NCI-H2196 (cell line): ENCODE results near the gene SMPD2.

Experiments
- DNase-seq: peaks from one replicate; lab custom pipeline; 2025; ENCODE audit not compliant: unreplicated experiment; lab: John Stamatoyannopoulos, UW

SMPD2 gene

GRCh38 chr6:109483735-109484057 lies 43.2 kb downstream of the SMPD2 start:
- no peak for DNase-seq

GRCh38 chr6:109484122-109484521 lies 43.6 kb downstream of the SMPD2 start:
- no peak for DNase-seq

- DNase-seq, result no peak
These were observed 44.9 kb downstream of the SMPD2 start for GRCh38 chr6:109485266-109485935.

GRCh38 chr6:109486068-109486467 lies 45.5 kb downstream of the SMPD2 start:
- DNase-seq, result no peak

GRCh38 chr6:109488001-109488400 lies 47.5 kb downstream of the SMPD2 start:
- no peak for DNase-seq

GRCh38 chr6:109490713-109491112 lies 50.2 kb downstream of the SMPD2 start:
- DNase-seq, result no peak

- DNase-seq, result no peak
These were observed 50.8 kb downstream of the SMPD2 start for GRCh38 chr6:109491207-109491938.
